Dendritic cell treated with granulocyte-macrophage colony-stimulating factor and Interleukin-4, amounts not matched to agents 40 ng/mL and 50 ng/mL, for 4 days (primary cell): ENCODE data around the gene WWOX.

Experiments used
- H3K27ac Mint-ChIP-seq: one replicate; pipeline ENCODE4 v1.8.0; 2022; ENCODE audit warnings: mild to moderate bottlenecking, mixed read lengths
- H3K27me3 Mint-ChIP-seq: one replicate; pipeline ENCODE4 v1.8.0; 2022; ENCODE audit warnings: mild to moderate bottlenecking, mixed read lengths
- H3K36me3 Mint-ChIP-seq: one replicate; pipeline ENCODE4 v1.8.0; 2022; ENCODE audit warnings: low read depth, mixed read lengths
- H3K4me1 Mint-ChIP-seq: one replicate; pipeline ENCODE4 v1.8.0; 2022; ENCODE audit warnings: low read depth, mixed read lengths
- H3K4me3 Mint-ChIP-seq: one replicate; pipeline ENCODE4 v1.8.0; 2022; ENCODE audit warnings: mild to moderate bottlenecking, moderate library complexity, mixed read lengths
- H3K9me3 Mint-ChIP-seq: one replicate; pipeline ENCODE4 v1.8.0; 2022; ENCODE audit warnings: mixed read lengths
- intact Hi-C: fragments of 100-400 bp; cut with micrococcal nuclease; formaldehyde crosslinking; loops from one replicate; pipeline ENCODE4 v1.15.0; 2022

The WWOX gene

GRCh38 chr16:78278056-78278450, 178.6 kb downstream of the WWOX start:
- Mint-ChIP-seq H3K4me1 (no peaks in the 10 kb centered on the region), H3K4me3 (no peak overlapping the region), H3K27me3 (no peaks in the 10 kb centered on the region), H3K9me3 (peaks cover 8% of the 10 kb centered on the region), H3K27ac (no peak overlapping the region), H3K36me3 (no peaks in the 10 kb centered on the region)
- intact Hi-C loops = no loop called here

- Mint-ChIP-seq H3K27ac (no peak overlapping the region), H3K9me3 (peaks cover 8% of the 10 kb centered on the region), H3K4me3 (no peak overlapping the region), H3K4me1 (no peaks in the 10 kb centered on the region), H3K27me3 (no peaks in the 10 kb centered on the region), H3K36me3 (no peaks in the 10 kb centered on the region)
- intact Hi-C loops = no loop called here
Observed at GRCh38 chr16:78281115-78281514, 181.7 kb downstream of the WWOX start.

- Mint-ChIP-seq H3K4me1 (no peaks in the 10 kb centered on the region), H3K27ac (no peak overlapping the region), H3K36me3 (no peaks in the 10 kb centered on the region), H3K27me3 (no peaks in the 10 kb centered on the region), H3K9me3 (peaks cover 8% of the 10 kb centered on the region), H3K4me3 (no peak overlapping the region)
- intact Hi-C loops = no loop called here
Observed at GRCh38 chr16:78283548-78284251, 184.2 kb downstream of the WWOX start.

GRCh38 chr16:78284326-78284725, 184.9 kb downstream of the WWOX start:
- no peaks in the 10 kb centered on the region for H3K4me1 Mint-ChIP-seq
- intact Hi-C loops = no loop called here
- H3K4me3 Mint-ChIP-seq = no peak overlapping the region
- H3K27ac Mint-ChIP-seq = no peak overlapping the region
- no peaks in the 10 kb centered on the region for H3K36me3 Mint-ChIP-seq
- no peaks in the 10 kb centered on the region for H3K27me3 Mint-ChIP-seq
- H3K9me3 Mint-ChIP-seq = peaks cover 8% of the 10 kb centered on the region

- intact Hi-C loops = no loop called here
- no peaks in the 10 kb centered on the region for H3K4me1 Mint-ChIP-seq
- H3K27ac Mint-ChIP-seq = no peak overlapping the region
- H3K9me3 Mint-ChIP-seq = peaks cover 8% of the 10 kb centered on the region
- no peaks in the 10 kb centered on the region for H3K27me3 Mint-ChIP-seq
- no peak overlapping the region for H3K4me3 Mint-ChIP-seq
- no peaks in the 10 kb centered on the region for H3K36me3 Mint-ChIP-seq
Observed at GRCh38 chr16:78284957-78285434, 185.5 kb downstream of the WWOX start.

GRCh38 chr16:78285437-78285922, 186.0 kb downstream of the WWOX start:
- H3K27ac Mint-ChIP-seq = no peak overlapping the region
- peaks cover 3% of the 10 kb centered on the region for H3K9me3 Mint-ChIP-seq
- intact Hi-C loops = no loop called here
- no peak overlapping the region for H3K4me3 Mint-ChIP-seq
- no peaks in the 10 kb centered on the region for H3K36me3 Mint-ChIP-seq
- no peaks in the 10 kb centered on the region for H3K27me3 Mint-ChIP-seq
- no peaks in the 10 kb centered on the region for H3K4me1 Mint-ChIP-seq

- intact Hi-C loops = no loop called here
- Mint-ChIP-seq H3K36me3 (no peaks in the 10 kb centered on the region), H3K27me3 (no peaks in the 10 kb centered on the region), H3K27ac (no peak overlapping the region), H3K9me3 (no peaks in the 10 kb centered on the region), H3K4me3 (no peak overlapping the region), H3K4me1 (no peaks in the 10 kb centered on the region)
Observed at GRCh38 chr16:78286065-78286464, 186.6 kb downstream of the WWOX start.

- Mint-ChIP-seq H3K4me1 (no peaks in the 10 kb centered on the region), H3K27ac (no peak overlapping the region), H3K27me3 (no peaks in the 10 kb centered on the region), H3K4me3 (no peak overlapping the region), H3K36me3 (no peaks in the 10 kb centered on the region), H3K9me3 (peaks cover under 1% of the 10 kb centered on the region)
- intact Hi-C loops = no loop called here
Observed at GRCh38 chr16:78288888-78289287, 189.4 kb downstream of the WWOX start.

- Mint-ChIP-seq H3K4me3 (no peak overlapping the region), H3K9me3 (peaks cover 5% of the 10 kb centered on the region), H3K4me1 (no peaks in the 10 kb centered on the region), H3K27ac (no peak overlapping the region), H3K36me3 (no peaks in the 10 kb centered on the region), H3K27me3 (no peaks in the 10 kb centered on the region)
- intact Hi-C loops = no loop called here
Observed at GRCh38 chr16:78289373-78289772, 189.9 kb downstream of the WWOX start.

GRCh38 chr16:78289844-78290277, 190.4 kb downstream of the WWOX start:
- H3K36me3 Mint-ChIP-seq = no peaks in the 10 kb centered on the region
- peaks cover 10% of the 10 kb centered on the region for H3K9me3 Mint-ChIP-seq
- no peaks in the 10 kb centered on the region for H3K27me3 Mint-ChIP-seq
- no peaks in the 10 kb centered on the region for H3K4me1 Mint-ChIP-seq
- intact Hi-C loops = no loop called here
- H3K27ac Mint-ChIP-seq = no peak overlapping the region
- H3K4me3 Mint-ChIP-seq = no peak overlapping the region

GRCh38 chr16:78290395-78290794, 190.9 kb downstream of the WWOX start:
- no peaks in the 10 kb centered on the region for H3K36me3 Mint-ChIP-seq
- intact Hi-C loops = no loop called here
- H3K4me1 Mint-ChIP-seq = no peaks in the 10 kb centered on the region
- H3K9me3 Mint-ChIP-seq = peaks cover 11% of the 10 kb centered on the region
- H3K4me3 Mint-ChIP-seq = no peak overlapping the region
- H3K27ac Mint-ChIP-seq = no peak overlapping the region
- no peaks in the 10 kb centered on the region for H3K27me3 Mint-ChIP-seq

GRCh38 chr16:78290872-78291591, 191.6 kb downstream of the WWOX start:
- H3K36me3 Mint-ChIP-seq = no peaks in the 10 kb centered on the region

GRCh38 chr16:78291604-78292003, 192.2 kb downstream of the WWOX start:
- peaks cover 11% of the 10 kb centered on the region for H3K9me3 Mint-ChIP-seq
- H3K36me3 Mint-ChIP-seq = no peaks in the 10 kb centered on the region
- H3K4me3 Mint-ChIP-seq = no peak overlapping the region
- no peak overlapping the region for H3K27ac Mint-ChIP-seq
- no peaks in the 10 kb centered on the region for H3K4me1 Mint-ChIP-seq
- intact Hi-C loops = no loop called here
- H3K27me3 Mint-ChIP-seq = no peaks in the 10 kb centered on the region

More at GRCh38 chr16:78290872-78291591, 191.6 kb downstream of the WWOX start:
- H3K9me3 Mint-ChIP-seq = peaks cover 11% of the 10 kb centered on the region
- intact Hi-C loops = no loop called here
- H3K27ac Mint-ChIP-seq = no peak overlapping the region
- H3K4me3 Mint-ChIP-seq = no peak overlapping the region
- no peaks in the 10 kb centered on the region for H3K4me1 Mint-ChIP-seq
- no peaks in the 10 kb centered on the region for H3K27me3 Mint-ChIP-seq

GRCh38 chr16:78292086-78292843, 192.8 kb downstream of the WWOX start:
- H3K4me3 Mint-ChIP-seq = no peak overlapping the region
- H3K27me3 Mint-ChIP-seq = no peaks in the 10 kb centered on the region
- H3K9me3 Mint-ChIP-seq = peaks cover 11% of the 10 kb centered on the region
- H3K36me3 Mint-ChIP-seq = no peaks in the 10 kb centered on the region
- H3K27ac Mint-ChIP-seq = no peak overlapping the region
- H3K4me1 Mint-ChIP-seq = no peaks in the 10 kb centered on the region
- intact Hi-C loops = no loop called here
